Right hindlimb (tissue), 1 donor: ENCODE data around the gene CAP2.
"Not testable (repeated sequence)": the region's sequence is repeated elsewhere in the genome, so short reads cannot be mapped to it uniquely, and the experiment has no call there.

Experiments used
- DNase-seq: peaks from one replicate; pipeline ENCODE4 v3.0.0-alpha.2; 2018

CAP2 gene

GRCh38 chr6:17585766-17586490 lies 192.5 kb downstream of the CAP2 start:
- no peak for DNase-seq

- not testable (repeated sequence) for DNase-seq
Measured at GRCh38 chr6:17586623-17587022, 193.2 kb downstream of the CAP2 start.

GRCh38 chr6:17588011-17588410 lies 194.6 kb downstream of the CAP2 start:
- no peak for DNase-seq

GRCh38 chr6:17589406-17590096 lies 196.2 kb downstream of the CAP2 start:
- no peak for DNase-seq

GRCh38 chr6:17591287-17591686 lies 197.9 kb downstream of the CAP2 start:
- no peak for DNase-seq

- no peak for DNase-seq
Measured at GRCh38 chr6:17593246-17593645, 199.9 kb downstream of the CAP2 start.

- DNase-seq = no peak
Measured at GRCh38 chr6:17596085-17596484, 202.7 kb downstream of the CAP2 start.

- peak; percentile 96 for DNase-seq
Measured at GRCh38 chr6:17599877-17600526, 206.6 kb downstream of the CAP2 start, which contains the start of gene FAM8A1. FAM8A1 (plus strand) TSS chr6:17600302; CDS start chr6:17600410, 108 bp downstream.

GRCh38 chr6:17600527-17601385 lies 207.4 kb downstream of the CAP2 start:
- peak; percentile 66 for DNase-seq

GRCh38 chr6:17601386-17601703 lies 207.9 kb downstream of the CAP2 start:
- DNase-seq = no peak

GRCh38 chr6:17602888-17603287 lies 209.5 kb downstream of the CAP2 start:
- DNase-seq = no peak

- no peak for DNase-seq
Measured at GRCh38 chr6:17606606-17607005, 213.2 kb downstream of the CAP2 start.
